HG03354 (cell line): ENCODE measurements around the gene ATF4.

Experiments used
- ATAC-seq: cut with Tn5 transposase; IDR thresholded peaks from one replicate; pipeline ENCODE4 v1.9.1; 2021; ENCODE audit warnings: mild to moderate bottlenecking; ENCODE audit not compliant: unreplicated experiment, poor library complexity, severe bottlenecking

The ATF4 gene

DNA sequence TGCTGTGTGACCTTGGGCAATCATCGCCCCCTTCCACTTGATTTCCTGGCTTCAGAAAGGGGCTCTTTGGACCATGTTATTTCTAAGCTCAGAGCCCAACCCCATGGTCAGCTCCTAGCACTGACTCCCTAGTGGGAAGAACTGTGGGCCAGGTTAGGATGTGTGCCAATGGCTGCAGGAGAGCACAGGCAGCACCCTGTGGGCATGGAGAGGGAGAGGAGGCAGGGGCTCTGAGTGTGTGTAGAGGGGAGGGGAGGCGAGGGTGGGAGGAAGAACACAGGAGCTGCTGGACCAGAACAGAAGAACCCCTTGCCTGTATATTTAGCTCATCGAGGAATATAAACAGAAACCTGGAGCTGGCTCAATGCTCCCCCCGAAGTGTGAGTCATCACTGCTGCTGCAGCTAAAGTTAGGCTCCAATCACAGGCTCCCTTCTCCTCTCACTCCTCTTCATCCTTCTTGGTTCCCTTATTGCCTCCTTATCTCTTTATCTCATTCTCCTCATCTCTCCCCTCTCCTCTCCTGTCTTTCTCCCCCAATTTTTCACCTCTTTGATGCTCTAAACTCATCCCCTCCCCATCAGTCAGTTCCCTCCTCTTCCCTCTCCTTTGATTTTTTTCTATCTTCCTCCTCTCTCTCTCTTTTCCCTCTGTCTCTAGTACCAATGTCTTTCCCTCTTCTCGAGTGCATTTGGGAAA lies 26.7 kb downstream of the ATF4 start:
- no peak for ATAC-seq

- ATAC-seq = no peak
Measured at GRCh38 chr22:39547587-39547947, 27.2 kb downstream of the ATF4 start.

DNA sequence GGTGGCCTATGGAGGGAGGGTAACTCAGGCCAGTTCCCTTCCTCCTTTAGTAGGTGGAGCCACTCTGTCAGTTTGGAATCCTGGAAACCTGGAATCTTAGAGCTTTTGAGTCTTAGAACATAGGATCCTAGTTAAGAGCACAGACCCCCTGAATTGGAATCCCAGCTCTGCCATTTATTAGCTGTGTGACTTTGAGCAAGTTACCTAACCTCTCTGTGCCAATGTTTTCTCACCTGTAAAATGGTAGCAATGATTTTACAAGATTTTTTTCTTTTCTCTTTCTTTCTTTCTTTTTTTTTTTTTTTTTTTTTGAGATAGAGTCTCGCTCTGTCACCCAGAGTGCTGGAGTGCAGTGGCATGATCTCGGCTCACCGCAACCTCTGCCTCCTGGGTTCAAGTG lies 33.1 kb downstream of the ATF4 start:
- no peak for ATAC-seq

DNA sequence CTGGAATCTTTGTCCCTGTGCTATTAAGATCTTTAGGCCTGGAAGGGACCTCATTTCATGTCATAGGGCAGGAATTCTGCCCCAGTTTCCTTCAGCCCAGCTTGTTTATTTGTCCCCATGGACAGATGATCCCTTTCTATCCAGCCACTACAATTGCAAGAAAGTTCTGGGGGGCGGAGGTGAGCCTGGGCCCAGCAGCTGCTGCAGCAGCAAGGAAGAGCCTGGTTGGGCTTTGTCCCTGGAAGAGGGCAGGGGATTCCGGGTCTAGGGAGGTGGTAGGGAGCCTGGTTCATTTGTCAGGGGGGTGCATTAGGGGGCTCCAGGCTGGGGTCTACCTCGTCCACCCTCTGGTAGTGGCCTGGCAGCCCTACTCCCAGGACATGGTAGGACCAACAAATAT lies 33.8 kb downstream of the ATF4 start:
- ATAC-seq = no peak

DNA sequence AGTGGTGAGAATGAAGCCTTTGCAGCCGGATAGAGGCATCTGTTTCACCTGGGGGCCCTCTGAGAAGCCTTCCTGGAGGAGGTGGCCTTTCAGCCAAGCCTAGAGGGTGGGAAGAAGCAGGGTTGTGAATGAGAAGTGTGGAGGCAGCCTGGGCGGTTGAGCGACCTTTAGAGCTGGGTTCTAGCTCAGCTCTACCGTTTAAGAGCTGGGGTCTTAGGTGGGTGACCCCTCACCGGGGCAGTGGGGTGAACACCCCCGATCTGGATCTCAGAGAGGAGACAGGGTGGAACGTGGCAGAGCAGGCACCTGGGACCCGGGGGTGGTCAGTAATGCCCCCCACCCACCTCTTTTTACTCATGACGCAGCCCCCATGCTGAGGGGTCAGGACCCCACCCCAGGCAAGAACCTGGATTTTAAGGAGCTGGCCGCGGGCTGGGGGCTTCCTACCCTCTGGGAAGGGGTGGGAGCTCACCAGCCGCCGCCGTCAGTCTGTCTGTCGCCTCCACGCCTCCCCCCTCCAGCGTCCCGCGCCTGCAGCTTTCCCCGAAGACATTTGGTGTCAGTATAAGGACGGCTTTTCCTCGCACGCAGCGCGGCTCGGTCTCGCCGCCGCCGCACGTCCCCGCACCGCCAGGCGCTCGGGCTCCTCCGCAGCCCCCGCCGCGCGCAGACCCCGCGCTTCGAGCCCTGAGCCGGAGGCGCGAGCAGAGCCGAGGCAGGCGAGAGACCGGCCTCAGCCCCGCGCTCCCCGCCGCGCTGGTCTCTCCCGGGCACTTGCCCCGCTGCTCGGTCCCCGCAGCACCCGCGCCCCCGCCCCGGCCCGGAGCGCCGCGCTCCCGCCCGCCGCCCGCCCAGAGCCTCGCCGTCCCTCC lies 36.8 kb downstream of the ATF4 start:
- no peak for ATAC-seq

DNA sequence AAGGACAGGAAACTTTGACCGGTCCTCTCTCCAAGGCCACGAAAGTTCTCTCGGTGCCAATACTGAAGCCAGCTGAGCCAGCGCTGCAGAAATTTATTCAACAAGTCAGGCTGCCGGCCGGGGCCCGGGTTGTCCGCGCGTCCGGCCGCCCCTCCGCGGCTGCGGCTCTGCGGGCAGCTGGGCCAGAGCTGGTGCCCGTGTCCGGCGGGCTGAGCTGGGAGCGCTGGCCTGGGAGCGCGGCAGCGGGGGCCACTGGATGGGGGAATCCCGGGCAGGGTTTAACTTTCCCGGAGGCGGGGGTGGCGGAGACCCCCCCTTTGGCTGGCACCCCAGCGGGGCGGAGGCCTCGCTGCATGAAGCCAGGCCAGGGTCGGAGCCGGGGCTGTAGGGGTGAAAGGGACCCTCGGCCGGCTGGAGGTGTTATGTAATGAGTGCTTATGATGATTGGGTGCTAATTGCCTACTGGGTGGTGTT lies 37.9 kb downstream of the ATF4 start:
- no peak for ATAC-seq

DNA sequence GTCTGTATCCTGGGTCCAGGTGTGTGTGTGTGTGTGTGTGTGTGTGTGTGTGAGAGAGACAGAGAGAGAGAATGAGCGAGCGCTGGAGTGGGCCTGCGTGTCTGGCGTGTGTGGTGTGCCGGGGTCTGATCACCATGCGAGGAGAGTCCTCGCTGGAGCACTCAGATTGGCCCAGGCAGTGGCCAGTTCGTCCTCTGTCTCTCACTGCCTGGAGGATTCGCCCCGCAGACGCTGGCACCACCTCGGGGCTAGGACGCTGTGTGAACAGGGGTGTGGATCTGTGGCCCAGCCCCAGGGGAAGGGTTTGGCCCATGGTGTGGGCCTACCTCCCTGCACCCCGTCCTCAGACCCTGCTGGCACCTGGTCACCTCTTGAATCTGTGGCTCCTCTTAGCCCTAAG lies 38.6 kb downstream of the ATF4 start:
- no peak for ATAC-seq

DNA sequence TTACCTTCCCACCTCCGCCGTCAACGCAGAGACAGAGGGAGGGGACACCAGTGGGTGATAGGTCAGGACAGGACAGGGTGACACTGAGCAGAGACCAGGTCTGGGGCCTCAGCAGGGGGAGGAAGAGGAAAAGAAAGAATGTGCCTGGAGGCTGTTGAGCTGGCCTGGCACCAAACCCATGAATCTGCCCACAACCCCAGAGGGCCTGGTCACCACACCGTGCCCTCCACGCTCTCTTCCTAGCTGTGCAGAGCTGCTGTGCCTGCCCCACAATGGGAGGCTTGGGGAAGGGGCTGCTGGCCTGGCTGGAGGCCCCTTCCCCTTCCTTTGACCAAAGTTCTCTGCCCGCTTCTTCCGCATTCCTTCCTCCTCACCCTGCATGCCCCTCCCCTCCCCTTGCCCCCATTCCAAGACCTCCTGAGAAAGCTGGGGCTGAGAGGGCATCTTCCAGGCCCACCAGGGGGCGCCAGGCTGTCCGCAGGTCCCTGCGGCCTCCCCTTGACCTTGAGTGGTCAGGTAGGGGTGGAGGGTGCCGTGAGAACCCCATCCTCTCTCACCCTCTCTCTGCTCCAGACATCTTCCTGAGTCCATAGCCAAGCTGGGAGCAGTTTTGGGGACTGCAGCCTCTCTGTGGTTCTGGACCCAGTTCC lies 39.2 kb downstream of the ATF4 start:
- ATAC-seq = no peak

DNA sequence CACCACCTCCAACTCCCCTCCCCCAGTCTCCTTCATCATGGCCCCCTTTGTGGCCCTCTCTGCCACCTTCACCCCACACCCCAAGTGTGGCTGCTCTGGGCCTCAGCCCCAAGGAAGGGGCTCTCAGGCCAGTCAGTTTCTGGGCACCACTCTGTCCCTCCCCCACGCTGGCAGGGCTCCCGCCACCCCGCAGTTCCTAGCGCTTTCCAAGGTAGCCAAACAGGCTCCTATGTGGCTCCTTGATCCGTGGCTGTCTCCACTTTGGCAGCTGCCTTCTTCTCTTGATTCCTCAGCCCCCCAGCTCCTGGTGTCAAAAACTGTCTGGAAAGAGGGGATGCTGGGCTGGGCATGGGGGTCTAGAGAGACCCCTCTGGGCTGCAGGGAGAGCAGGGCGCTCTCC lies 39.8 kb downstream of the ATF4 start:
- ATAC-seq = no peak

DNA sequence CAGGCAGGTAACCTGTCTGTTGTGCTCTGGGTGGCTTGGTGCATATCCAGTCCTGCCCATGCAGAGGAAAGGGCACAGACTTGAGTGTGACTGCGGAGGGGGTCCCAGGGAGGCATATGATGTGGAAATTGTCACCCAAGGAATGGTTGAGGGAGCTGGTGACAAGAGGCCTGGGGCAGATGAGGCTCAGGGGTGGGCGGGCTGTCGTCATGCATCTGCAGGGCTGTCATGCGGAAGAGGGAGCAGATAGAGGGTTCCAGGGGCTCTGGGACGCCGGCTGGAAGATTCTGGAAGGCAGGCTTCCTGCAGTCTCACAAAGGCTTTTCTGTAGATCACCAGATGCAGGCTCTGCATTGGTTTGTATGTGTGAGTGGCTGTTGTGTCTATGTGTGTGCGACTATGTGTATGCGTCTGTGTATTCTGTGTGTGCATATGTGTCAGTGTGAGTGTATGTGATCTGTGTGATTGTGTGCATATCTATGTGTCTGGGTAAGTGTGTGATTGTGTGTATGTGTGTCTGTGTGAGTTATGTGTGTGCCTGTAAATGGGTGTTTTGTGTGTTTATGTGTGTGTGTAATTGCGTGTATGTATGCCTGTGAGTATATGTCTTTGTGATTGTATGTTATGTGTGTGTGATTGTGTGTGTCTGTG lies 42.6 kb downstream of the ATF4 start:
- ATAC-seq = no peak

DNA sequence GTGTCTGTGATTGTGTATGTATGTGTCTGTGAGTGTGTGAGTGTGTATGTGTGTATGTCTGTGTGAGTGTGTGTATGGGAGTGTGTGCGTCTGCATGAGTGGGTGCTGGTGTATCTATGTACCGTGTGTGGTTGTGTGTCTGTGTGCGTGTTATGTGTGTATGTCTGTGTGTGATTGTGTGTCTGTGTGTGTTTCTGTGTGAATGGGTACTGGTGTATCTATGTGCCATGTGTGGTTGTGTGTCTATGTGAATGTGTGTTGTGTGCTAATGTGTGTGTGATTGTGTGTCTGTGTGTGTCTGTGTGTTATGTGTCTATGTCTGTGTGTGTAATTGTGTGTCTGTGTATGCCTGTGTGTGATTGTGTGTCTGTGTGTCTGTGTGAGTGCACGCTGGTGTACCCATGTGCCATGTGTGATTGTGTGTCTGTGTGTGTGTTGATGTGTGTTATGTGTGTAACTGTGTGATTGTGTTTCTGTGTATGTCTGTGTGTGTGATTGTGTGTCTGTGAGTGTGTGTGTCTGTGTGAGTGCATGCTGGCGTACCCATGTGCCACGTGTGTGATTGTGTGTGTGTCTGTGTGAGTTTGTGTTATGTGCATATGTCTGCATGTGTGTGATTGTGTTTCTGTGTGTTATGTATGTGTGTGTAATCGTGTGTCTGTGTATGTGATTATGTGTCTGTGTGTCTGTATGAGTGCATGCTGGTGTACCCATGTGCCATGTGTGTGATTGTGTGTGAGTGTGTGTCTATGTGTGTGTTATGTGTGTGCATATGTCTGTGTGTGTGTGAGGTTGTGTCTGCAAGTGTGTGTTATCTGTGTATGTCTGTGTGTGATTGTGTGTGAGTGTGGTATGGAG lies 43.4 kb downstream of the ATF4 start:
- ATAC-seq = no peak

GRCh38 chr22:39565414-39565944 lies 45.1 kb downstream of the ATF4 start:
- ATAC-seq = no peak

DNA sequence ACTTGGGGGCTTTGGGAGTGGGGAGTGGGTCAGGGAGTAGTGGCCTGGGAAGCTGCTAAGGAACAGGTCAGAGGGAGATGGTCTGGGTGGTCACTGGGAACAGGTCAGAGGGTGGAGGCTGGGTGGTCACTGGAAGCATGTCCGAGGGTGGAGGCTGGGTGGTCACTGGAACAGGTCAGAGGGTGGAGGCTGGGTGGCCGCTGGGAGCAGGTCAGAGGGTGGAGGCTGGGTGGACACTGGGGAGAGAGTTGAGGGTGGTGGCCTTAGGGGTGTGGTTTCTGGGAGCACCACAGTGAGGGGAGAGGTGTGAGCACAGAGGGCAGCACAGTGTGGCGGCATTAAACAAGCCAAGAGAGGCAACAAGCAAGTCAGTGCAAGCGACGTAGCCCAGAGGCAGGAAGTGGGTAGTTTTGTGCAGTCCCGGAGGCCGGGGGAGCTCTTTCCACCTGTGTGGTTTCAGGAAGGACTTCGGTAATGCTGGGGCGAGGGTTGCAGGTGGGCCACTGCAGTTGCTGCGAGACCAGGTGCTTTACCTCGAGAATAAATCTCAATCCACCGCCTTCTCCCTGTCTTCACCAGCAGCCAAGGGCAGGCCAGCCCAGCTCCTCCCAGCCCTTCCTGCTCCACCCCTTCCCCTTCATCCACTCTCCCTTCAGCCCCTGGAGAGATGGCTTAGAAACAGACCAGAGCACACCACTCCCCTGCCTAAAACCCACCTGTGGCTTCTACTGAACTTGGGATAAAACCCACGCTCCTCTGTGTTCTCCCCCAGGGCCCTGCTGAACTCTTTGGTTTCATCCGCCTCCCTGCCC lies 47.0 kb downstream of the ATF4 start:
- ATAC-seq = no peak

- ATAC-seq = no peak
Measured at GRCh38 chr22:39568278-39568981, 48.1 kb downstream of the ATF4 start.

- ATAC-seq = no peak
Measured at GRCh38 chr22:39569066-39569465, 48.7 kb downstream of the ATF4 start.

GRCh38 chr22:39570226-39570625 lies 49.9 kb downstream of the ATF4 start:
- ATAC-seq = no peak

- no peak for ATAC-seq
Measured at GRCh38 chr22:39570665-39571064, 50.3 kb downstream of the ATF4 start, which contains the start of gene CACNA1I. CACNA1I (plus strand) TSS chr22:39570753; CDS start chr22:39570753, 0 bp downstream.

GRCh38 chr22:39571538-39571937 lies 51.2 kb downstream of the ATF4 start:
- no peak for ATAC-seq
